NAMALWA (cell line): ENCODE data around the gene SAMD5.

ENCODE experiments used
- DNase-seq: peaks from one replicate; pipeline ENCODE4 v3.0.0-alpha.2; 2015; ENCODE audit warnings: low spot score

SAMD5 gene

DNA sequence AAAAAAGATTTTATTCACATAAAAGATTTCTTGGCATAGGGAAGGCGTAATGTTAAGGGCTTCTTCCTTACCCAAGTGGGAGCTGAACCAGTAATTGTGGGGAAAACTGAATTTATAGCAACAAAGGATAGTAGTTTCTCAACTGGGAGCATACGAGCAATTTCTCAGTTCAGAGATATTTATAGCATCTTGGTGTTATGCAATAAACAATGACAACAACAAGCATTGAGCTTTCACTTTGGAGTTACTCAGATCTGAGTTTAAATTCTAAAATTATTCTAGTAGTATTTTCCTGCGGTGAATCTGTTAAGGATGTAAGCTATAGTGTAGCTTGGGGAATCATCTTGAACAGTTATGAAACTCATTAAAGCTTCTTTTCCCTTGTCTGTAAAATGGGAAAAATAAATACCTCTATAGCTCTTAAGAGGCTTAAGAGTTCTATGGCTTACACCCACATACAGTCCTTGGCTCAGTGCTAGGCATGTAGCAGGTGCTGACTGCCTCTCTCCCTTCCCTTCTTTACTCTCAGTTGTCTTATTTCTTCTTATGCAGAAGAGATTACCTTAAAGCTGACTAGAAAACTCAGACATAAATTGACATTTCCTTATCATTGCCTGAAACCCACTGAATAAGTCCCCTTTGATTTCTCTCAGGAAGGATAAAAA lies 58.8 kb downstream of the SAMD5 start:
- peak; percentile 57 for DNase-seq

DNA sequence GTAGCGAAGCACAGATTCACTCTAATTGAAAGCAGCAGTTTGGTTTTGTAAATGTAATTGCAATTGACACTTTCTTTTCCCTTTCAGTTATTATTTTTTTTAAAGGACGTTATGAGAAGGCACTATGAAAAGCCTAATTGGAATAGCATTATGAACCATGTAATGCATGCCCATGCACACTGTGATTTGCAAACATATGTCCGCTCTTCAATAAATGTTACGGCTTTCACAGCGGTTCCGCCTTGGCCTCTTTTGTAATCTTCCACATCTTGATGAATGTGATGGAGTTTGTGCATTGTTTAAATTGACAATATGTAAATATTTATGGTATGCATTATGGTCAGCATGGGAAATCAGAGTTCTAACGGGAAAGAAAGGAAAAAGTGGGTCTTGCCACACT lies 61.3 kb downstream of the SAMD5 start:
- no peak for DNase-seq

DNA sequence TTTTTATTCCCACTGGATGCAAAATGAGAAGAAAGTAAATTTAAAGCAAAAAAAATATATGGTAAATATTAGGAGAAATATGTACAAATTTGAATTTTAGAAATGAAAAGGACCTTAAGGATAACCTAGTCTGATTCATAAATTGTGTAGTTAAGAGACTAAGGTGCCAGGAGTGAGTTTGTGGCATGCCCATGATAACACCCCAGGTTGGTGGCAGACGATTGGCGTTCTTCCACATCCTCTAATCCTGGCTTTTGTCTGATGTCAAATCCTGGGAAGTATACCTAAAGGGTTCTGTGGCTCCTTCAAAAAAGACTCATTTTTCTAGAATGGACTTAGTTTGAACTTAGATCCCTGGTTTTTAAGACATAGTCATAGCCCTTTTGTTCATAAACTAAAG lies 62.2 kb downstream of the SAMD5 start:
- no peak for DNase-seq

DNA sequence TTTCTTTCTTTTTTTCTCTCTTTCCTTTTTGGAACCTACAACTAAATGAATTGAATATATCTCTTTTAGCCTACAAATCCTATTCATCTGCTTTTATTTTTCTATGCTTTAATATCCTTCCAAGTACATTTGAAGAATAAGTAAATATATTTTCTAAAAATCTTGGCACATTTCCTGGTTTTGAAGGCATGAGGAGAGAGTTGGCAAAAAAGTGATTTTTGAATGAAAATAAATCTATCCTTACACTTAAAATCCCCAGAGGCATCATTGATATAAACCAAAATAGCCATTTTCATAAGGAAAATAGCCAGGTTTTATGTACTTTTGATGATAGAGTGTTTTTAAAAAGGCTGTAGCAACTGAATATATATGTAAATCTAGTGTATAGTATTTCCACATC lies 69.0 kb downstream of the SAMD5 start:
- DNase-seq: no peak

DNA sequence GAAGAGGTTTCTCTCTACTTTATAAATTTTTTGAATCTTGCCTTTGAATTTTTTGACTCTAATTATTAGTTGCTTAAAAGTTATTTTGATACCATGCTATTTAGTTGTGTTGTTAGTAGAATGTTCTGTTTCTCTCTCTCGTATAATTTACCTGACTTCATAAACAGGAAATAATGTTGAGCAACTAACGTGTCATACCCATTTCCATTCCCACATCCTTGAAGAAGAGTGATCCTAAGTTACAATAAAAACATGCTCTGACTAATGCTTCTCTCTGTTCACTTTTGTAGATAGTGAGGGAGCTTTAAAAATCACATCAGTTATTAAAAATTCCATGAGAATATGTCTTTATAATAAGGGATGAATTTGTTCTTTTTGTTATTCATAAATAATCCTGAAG lies 69.7 kb downstream of the SAMD5 start:
- DNase-seq: no peak

DNA sequence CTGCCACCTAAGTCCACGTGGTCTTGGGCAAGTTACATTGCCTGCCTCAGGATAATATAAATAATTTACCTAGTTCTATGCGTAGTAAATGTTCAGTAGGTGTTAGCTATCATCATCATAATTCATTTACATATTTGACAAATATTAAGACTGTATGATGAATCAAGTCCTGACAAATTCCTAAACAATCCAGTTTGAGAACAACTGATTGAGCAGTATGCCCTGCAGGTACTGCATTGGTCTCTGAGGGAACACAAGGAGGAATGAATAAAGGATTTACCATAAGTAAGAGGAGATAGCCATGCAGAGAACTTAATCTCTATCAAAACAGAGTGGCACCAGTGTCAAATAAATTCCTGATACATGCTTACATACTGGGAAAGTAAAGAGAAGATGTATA lies 70.4 kb downstream of the SAMD5 start:
- DNase-seq: no peak

DNA sequence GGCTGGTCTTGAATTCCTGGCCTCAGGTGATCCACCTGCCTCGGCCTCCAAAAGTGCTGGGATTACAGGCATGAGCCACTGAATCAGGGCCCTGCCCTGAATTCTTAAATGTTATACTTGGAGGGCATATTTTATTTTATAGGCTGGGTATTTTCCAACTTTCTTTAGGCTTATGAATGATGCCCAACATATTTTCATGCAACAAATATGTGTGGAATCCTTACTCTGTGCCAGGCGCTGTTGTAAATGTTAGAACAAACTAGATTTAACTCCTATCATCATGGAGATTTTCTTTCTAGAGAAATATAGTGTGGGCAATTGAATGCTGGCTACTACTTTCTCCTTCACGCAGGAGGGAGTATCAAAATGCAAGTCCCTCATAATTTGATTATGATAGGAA lies 71.2 kb downstream of the SAMD5 start:
- DNase-seq: no peak

DNA sequence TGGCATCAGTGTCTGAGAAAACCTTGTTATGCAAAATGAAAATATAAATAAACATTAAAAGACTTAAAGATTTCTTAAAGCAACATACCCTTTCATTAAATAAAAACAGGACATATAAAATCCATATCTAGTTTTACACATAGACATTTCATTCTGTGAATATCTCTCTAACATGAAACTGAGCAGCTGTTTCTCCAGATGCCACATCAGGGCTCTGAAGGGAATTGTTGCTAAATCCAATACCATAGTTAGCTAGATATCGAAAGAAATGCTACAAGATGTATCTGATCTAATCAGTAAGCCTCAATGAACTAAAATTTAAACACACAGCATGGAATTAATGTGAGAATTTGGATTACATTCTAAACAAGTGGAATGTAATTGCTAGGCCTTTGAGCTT lies 74.5 kb downstream of the SAMD5 start:
- DNase-seq: no peak

DNA sequence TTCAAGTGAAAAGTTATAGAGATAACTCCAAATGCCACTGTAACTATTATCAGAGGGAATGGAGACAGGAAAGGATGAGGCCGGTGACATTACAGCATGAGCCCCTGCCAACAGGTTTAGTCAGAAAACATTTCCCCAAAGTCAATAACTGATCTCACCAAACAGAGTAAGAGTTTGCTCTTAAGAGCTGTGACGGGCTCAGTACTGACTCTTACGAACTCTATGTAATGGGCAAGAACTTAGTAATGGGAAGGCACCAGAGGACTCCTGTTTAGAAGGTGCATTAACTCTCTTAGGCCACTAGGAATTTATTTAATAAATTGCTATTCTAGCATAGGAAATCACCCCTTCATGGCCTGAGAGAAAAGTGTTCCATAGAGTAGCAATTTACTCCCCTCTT lies 76.8 kb downstream of the SAMD5 start:
- no peak for DNase-seq

DNA sequence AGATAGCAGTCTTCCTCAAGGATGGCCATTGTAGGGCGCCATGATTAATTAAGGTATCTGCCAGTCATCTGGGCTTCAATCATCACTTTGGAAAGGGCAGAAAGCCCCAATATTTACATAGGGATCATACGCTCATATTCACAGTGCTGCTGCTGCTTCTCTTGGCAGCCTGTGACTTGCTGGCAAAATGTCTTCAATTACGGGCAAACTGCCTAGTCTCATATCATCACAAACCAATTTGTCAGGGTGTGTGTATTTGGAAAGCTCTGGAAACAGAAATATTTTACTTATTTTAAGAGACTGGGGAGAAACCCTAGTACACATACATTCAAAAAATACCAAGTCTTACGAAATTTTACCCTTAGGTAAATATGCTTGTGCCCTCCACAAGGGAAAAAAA lies 77.6 kb downstream of the SAMD5 start:
- DNase-seq: no peak

DNA sequence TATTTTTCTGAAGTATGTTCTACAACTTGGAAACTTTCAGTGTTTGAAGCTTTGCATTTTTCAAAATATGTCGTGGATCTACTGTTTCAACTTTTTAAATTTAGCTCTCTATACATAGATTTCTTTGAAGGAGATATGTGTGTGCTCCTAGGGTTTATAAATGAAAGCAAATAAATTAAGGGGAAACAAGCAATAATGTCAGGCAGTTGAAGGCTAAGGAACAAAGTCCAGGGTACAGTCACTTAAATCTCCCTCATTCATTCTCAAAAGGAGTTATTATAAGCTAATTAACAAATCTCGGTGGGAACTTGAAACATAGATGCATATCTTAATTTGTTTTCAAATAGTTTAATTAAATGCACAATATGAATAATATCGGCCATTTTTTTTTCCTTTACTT lies 79.4 kb downstream of the SAMD5 start:
- no peak for DNase-seq

DNA sequence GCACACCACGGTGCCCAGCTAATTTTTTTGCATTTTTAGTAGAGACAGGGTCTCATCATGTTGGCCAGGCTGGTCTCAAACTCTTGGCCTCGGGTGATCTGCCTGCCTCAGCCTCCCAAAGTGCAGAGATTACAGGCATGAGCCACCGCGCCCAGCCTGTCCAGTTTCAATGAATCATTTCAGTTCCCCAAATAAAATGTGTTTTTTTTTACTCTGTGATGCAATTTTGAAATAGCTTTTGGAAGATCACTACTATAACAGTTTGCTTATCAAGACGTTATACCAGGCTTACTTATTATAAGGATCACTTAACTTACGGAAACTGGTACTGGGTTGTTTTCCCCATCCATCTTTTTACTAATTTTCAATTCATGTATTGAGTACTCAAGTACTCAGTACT lies 80.0 kb downstream of the SAMD5 start:
- no peak for DNase-seq

DNA sequence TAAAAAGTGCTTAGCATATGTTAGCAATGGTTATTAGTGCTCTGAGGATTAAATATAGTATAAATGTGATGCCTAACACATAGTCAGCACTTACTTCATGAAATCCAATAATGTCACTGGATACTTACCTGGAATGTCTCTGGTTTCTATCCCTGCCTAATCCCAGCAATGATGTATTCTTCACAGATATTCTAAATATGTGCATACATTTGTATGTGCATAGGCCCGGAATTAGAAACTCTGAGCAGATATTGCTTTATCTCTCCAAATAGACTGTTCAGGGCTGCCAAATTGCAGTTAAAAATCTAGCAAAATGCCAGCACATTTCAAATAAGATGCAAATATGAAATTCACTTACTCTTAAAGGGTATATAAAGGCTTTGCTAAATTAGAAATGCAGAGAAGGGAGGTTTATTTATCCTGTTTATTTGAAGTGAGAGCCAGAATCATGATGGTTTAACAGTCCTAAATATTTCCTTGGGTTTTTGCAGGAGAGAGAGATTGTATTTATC lies 81.3 kb downstream of the SAMD5 start:
- no peak for DNase-seq

DNA sequence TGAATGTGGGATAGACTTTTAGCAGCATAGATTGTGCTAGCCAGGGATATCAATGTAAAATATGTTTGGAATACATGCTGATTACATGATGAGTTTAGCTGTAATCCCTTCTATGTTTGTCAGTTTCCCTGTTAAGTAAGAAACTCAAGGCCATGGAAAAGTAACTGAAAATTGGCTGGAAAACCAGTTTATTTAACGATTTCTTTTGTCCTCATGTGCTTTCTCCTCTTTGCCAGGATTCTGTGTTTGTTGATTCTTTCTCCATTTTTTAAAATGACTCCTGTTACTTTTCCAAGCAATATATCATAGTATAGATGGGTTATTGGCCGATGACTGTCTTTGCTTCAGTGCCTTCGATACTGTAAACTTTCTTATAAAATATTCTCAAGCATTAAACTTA lies 87.5 kb downstream of the SAMD5 start:
- DNase-seq: no peak

DNA sequence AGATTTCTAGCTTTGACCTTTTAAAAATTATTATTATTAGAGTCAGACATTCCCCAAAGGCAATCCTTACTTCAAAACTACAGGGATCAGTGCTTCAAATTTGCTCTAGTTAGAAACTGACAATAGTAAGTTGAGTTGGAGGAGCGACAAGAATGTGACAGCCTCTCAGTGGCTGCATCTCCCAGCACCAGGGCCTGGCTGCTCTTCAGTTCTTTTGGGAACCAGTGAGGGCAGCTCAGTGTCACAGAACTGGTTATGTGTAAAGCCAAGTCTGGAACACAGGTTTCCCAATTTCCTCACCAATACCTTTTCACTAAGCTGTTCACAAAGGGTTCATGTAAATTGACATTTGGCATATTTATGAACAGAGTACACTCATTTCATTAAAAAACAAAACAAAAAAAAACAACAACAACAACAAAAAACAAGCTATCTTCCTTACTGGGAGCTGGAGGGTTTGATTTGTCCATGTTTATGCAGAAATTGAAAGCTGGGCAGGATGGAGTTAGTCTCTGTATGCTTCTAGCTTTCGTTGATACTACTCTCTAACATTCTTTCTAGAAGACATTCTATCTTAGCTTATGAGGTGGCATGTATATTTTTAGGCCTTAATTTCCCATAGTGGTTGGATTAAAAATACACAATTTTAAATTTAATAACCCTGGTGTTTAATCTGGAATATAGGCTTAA lies 95.0 kb downstream of the SAMD5 start:
- DNase-seq: no peak

DNA sequence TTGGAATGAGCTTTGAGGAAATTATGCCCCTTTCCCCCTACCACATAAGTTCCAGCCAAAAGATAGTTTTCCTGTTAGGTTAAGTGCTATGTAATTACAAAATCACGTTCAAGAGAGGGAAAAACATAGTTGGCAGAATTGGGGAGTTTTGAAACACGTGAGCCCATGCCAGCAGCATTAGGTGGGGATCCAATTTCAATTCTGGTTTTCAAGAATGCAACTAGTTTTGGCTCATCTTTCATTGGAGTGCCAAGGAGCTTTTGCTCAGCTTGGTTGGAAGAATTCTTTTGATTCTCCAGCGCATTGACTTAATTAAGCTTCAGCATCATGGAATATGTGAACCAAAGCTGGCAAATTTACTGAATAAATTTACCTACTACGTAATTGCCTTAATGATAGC lies 95.9 kb downstream of the SAMD5 start:
- no peak for DNase-seq

DNA sequence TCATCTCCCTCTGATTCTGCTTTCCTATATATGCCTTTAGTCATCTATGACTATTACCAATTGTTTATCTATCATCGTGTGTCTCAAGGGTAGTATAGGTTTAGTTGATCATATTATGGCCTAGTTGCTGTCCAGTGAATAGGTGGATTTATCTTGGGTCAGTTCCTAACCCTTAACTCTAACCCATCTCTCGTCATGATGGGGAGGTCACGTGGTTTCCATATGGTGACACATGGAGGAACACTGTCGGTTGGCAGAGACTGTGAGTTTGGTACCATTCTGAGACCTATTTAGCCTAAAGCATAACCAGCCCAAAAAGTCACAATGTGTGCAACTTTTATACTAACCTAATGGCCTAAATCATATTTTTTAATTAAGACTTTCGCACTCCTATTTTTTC lies 103.5 kb downstream of the SAMD5 start:
- DNase-seq: no peak

DNA sequence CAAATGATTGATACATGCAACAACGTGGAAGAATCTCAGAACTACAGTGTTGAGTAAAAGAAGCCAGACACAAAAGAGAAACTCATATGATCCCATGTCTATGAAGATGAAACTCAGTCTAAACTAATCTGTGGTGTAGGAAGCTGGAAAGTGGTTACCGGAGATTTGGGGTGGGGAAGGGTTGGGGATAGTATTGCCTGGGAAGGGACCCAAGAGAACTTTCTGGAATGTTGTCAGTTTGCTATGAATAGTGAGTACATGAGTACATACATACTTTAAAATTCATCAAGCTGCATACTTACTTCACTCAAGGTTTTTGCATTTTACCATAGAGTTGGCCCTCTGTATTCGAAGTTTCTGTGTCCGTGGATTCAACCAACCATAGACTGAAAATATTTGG lies 106.0 kb downstream of the SAMD5 start:
- no peak for DNase-seq

DNA sequence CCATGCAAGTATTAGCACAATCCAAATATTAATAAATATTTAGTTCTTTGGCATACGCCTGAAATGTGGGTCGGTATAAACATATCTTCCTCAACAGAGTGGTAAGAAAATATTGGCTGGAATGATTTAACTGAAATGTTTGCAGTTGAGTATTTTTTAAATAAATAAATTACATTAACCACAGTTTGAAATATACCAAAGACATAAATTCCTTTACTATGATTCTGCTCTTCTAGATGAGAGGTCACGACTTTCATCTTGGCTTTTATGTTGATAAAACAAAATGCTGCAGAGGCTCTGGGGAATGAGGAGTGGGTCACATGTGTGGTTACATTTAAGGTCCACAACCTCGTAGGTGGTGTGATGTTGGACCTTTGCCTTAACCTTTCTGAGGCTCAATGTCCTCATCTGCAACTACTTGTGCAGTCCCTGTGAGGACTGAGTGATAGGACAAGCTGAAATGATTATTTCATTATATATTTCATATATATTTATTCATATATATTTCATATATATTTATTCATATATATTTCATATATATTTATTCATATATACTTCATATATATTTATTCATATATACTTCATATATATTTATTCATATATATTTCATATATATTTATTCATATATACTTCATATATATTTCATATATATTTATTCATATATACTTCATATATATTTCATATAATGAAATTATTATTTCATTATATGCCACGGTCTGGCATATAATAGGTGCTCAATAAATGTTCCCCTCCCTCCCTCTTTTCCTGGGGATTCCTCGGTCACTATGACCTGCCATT lies 107.4 kb downstream of the SAMD5 start:
- no peak for DNase-seq

DNA sequence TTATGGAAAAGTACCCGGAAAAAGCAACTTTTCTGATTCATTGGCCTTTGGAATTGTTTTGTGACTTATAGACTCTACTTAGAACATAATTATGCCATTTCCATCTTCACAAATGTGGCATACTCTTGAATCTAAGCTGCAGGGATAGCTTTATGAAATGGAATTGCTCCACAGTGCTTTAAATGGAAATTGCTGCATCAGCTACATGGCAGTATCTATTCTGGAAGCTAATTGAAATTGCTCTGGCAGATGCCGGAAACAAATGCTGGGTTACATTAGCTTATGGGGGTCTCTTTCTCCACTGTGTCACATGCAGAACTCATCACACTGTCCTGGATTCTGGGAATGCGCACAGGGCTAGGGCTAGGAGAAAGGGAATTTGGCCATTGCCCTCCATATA lies 108.9 kb downstream of the SAMD5 start:
- no peak for DNase-seq

DNA sequence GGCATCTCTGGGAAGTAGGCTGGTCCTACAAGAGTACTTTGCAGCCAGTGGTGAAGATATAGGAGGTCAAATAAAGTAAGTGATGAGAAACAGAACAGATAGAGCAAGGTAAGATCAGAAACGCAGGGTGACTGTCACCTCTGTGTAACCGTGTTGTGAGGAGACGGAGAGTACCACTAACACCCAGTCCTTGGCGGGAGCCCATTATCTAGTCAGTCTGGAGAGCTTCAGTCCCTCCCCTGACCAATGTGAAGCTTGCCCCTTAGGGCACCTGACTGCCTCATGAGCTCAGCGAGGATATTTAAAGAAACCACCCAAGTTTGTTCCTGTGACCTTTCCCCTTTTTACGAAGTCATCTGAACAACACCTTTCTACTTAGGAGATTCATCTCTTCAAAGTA lies 110.0 kb downstream of the SAMD5 start:
- DNase-seq: no peak

DNA sequence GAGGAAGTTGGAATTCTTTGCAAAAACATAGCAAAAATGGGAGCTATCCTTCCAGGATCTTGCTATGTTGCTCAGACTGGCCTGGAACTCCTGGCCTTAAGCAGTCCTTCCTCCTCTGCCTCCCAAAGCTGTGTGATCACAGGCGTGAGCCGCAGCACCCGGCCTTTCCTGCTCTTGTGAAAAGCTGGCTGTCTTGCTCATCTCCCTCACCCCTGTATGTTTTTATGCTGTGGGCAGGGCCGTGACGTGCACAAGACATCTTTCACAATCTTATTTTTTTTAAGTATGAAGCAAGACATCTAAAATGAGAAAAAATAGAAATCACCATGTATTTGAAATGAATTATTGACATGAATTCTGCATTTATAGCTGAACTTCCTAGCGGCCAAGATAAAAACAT lies 110.4 kb downstream of the SAMD5 start:
- DNase-seq: no peak
